HG02642 (cell line): ENCODE data around the gene DOK1.

Experiments
- ATAC-seq: cut with Tn5 transposase; IDR thresholded peaks from one replicate; pipeline ENCODE4 v1.9.1; 2021; ENCODE audit warnings: mild to moderate bottlenecking; ENCODE audit not compliant: unreplicated experiment, poor library complexity

Gene DOK1

GRCh38 chr2:74553892-74554819 is at the start of gene DOK1, which contains the start of gene LOXL3:
Gene DOK1, plus strand, starts transcription at chr2:74554720. Its CDS starts 35 bp downstream, at chr2:74554755.
Gene LOXL3, minus strand, starts transcription at chr2:74553942. Its CDS starts 1,308 bp downstream, at chr2:74552634.
- peak; percentile 61 for ATAC-seq

GRCh38 chr2:74505448-74506246 is 48.9 kb upstream of the DOK1 start:
- ATAC-seq = no peak

- peak; percentile 93 for ATAC-seq
Measured at GRCh38 chr2:74507145-74507925, 47.2 kb upstream of the DOK1 start, which contains the start of gene PCGF1. Gene PCGF1, minus strand, starts transcription at chr2:74507695. Its CDS starts 27 bp downstream, at chr2:74507668.

- peak; percentile 6 for ATAC-seq
Measured at GRCh38 chr2:74507926-74508520, 46.5 kb upstream of the DOK1 start.

GRCh38 chr2:74510272-74510671 is 44.2 kb upstream of the DOK1 start:
- ATAC-seq = no peak

- ATAC-seq = no peak
Measured at GRCh38 chr2:74511104-74511989, 43.2 kb upstream of the DOK1 start.

- ATAC-seq = no peak
Measured at GRCh38 chr2:74512744-74513604, 41.5 kb upstream of the DOK1 start.

- no peak for ATAC-seq
Measured at GRCh38 chr2:74513605-74514367, 40.7 kb upstream of the DOK1 start.

- ATAC-seq = no peak
Measured at GRCh38 chr2:74514368-74515270, 39.9 kb upstream of the DOK1 start, which contains the start of gene TLX2. Gene TLX2, plus strand, starts transcription at chr2:74514450. Its CDS starts 357 bp downstream, at chr2:74514807.

GRCh38 chr2:74515271-74515980 is 39.1 kb upstream of the DOK1 start:
- ATAC-seq = no peak

- peak; percentile 59 for ATAC-seq
Measured at GRCh38 chr2:74515981-74516633, 38.4 kb upstream of the DOK1 start.

GRCh38 chr2:74516650-74517049 is 37.9 kb upstream of the DOK1 start:
- no peak for ATAC-seq

- ATAC-seq = no peak
Measured at GRCh38 chr2:74522516-74522915, 32.0 kb upstream of the DOK1 start.

GRCh38 chr2:74524005-74524404 is 30.5 kb upstream of the DOK1 start:
- no peak for ATAC-seq
